Ovary (tissue), 9 donors: ENCODE results near the gene GNAI2. TPM values are rescaled to one million over a fixed set of nuclear protein-coding genes. Genes with fewer than 3 reads are reported as not detected.
"Not testable (repeated sequence)": the region's sequence is repeated elsewhere in the genome, so short reads cannot be mapped to it uniquely, and the experiment has no call there.

Experiments used
- DNase-seq, 5 donors: peaks; one replicate each; pipeline ENCODE4 v3.0.0-alpha.2; 2019 to 2020
- H3K27ac ChIP-seq, 2 donors: fragments of 200-600 bp; one replicate each; pipeline versions ENCODE4 v1.5.1 to v1.8.0; 2019 to 2022
- H3K27me3 ChIP-seq: fragments of 200-600 bp; one replicate; pipeline ENCODE4 v1.8.0; 2022
- H3K36me3 ChIP-seq: fragments of 200-600 bp; sonication (generic); one replicate; pipeline ENCODE4 v1.5.1; 2019
- H3K4me1 ChIP-seq: one replicate; pipeline ENCODE4 v1.8.1; 2013; ENCODE audit warnings: mild to moderate bottlenecking, moderate library complexity; ENCODE audit not compliant: insufficient read depth
- H3K4me3 ChIP-seq: fragments of 200-600 bp; sonication (generic); one replicate; pipeline ENCODE4 v1.5.1; 2017
- H3K9me3 ChIP-seq, 2 donors: fragments of 200-600 bp in 1 of 2; sonication (generic) in 1 of 2; one replicate each; pipeline versions ENCODE4 v1.5.1 to v1.8.1; 2013 to 2019; ENCODE audit warnings: mild to moderate bottlenecking in 1 of 2, moderate library complexity in 1 of 2
- EP300 ChIP-seq: sonication (generic); formaldehyde crosslinking; IDR thresholded peaks from one replicate; pipeline ENCODE4 v1.6.1; 2017; ENCODE audit warnings: antibody characterized with exemption
- POLR2A ChIP-seq: fragments of 450-650 bp; IDR thresholded peaks from one replicate; pipeline ENCODE4 v1.6.1; 2017; ENCODE audit warnings: antibody characterized with exemption, mild to moderate bottlenecking, moderate library complexity
- WGBS, 3 donors: extraction: QIAGEN DNeasy Blood & Tissue Kit in 1 of 3; methylation state at CpG; one replicate each; pipeline versions ENCODE4 v1.1.5 to v1.1.7; 2013 to 2017; 5-methylcytosine and 5-hydroxymethylcytosine counted together
- intact Hi-C, 4 donors: fragments of 100-400 bp; cut with DNase I; formaldehyde crosslinking; loops; one replicate each; pipeline versions ENCODE4 v1.11.0 to v1.15.1; 2022 to 2023
- polyA plus RNA-seq, 2 donors: library from polyadenylated mRNA; stranded (reverse); fragments of 200-250 nt in 1 of 2; fragments of 350-450 nt in 1 of 2; fragmentation: Illumina TruSeq in 1 of 2; extraction: RNeasy Lipid Tissue Mini Kit (QIAGEN cat#74804) in 1 of 2; gene quantifications; one replicate each; pipeline ENCODE4 v1.2.3, GENCODE V29; 2013 to 2014
- total RNA-seq, 7 donors: library from RNA; depleted of rRNA in 2 of 7; stranded (reverse); fragments of >200 nt in 2 of 7; fragmentation: NEBNext Ultra II Directional in 3 of 7; extraction: Animal tissue kit (Norgen Biotek cat#: 25700) in 3 of 7; gene quantifications; one replicate each; pipeline versions ENCODE4 v1.1.0 to v1.2.4, GENCODE V29; 2016 to 2023
- TF ChIP-seq, protein P1 (sequence below), 3 donors: fragments of 450-650 bp in 2 of 3; fragments of 200-600 bp in 1 of 3; IDR thresholded peaks; one replicate each; pipeline versions ENCODE4 v1.5.1 to v1.8.0; 2016 to 2022; ENCODE audit warnings: antibody characterized with exemption in 3 of 3, mild to moderate bottlenecking in 1 of 3
- donor health status: DM: no; HTN: no; CAD: no; lungs with moderate emphysema.
- donor health status: DM: no; HTN: no; CAD: no.
- donor health status: Bipolar disorder and iron deficiency.
- donor health status: DM: yes; HTN: yes; CAD: no.
- donor health status: DM: no; HTN: no; CAD: no.
- donor health status: DM: yes; HTN: yes; CAD: no.

The GNAI2 gene
- total and polyA plus RNA-seq, 9 donors, result 72.3 to 309 (median 212) TPM

DNA sequence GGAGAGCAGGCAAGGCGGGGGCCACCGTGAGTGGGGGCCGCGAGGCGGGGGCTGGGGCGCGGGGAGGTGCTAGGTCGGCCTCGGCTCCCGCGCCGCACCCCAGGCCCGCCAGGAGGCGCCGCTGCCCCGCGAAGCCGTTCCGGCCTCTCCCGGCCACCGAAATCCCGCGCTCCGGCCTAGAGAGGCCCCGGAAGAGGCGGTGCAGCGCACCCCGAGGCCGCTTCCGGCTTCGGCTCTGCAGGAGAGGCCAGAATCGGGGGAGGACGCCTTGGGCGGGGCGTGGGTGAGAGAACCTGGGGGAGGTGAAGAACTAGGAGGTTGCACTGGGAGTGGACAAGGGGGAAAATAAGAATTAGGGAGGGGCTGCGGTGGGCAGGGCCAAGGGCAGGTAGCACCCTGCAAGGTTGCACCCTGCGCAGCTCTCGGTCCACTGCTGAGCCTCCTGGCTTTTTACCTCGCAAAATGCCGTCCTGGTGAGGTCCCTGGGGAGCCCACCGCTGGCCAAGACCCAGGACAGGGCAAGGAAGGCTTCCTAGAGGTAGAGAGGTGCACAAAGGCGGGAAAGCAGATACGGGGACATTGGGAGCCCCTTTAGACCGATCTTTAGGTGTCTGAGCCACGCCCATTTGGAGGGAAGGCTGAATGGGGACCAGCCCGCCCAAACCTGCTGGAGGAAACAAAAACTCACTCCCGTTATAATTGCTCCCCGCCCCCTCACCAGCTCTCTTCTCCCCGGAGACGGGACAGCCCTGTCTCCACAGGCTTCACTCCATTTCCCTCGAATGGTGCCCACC is 8.4 kb upstream of the GNAI2 start:
- no peaks in the 10 kb centered on the region for H3K9me3 ChIP-seq
- peak overlapping the region; percentile 70 for H3K4me3 ChIP-seq
- DNase-seq, result peak; percentile 91 to 95 (median 93)
- intact Hi-C loops, result loop anchor here (1.0 to 5.0 kb wide), 5 partner anchors 19 to 46 kb away; no protein-coding TSS in a partner anchor
- TF ChIP-seq, protein P1, sequence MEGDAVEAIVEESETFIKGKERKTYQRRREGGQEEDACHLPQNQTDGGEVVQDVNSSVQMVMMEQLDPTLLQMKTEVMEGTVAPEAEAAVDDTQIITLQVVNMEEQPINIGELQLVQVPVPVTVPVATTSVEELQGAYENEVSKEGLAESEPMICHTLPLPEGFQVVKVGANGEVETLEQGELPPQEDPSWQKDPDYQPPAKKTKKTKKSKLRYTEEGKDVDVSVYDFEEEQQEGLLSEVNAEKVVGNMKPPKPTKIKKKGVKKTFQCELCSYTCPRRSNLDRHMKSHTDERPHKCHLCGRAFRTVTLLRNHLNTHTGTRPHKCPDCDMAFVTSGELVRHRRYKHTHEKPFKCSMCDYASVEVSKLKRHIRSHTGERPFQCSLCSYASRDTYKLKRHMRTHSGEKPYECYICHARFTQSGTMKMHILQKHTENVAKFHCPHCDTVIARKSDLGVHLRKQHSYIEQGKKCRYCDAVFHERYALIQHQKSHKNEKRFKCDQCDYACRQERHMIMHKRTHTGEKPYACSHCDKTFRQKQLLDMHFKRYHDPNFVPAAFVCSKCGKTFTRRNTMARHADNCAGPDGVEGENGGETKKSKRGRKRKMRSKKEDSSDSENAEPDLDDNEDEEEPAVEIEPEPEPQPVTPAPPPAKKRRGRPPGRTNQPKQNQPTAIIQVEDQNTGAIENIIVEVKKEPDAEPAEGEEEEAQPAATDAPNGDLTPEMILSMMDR (IDR thresholded peaks at IDR 0.05), result peak; percentile 82 to 95 (median 94)
- TF ChIP-seq POLR2A, result no peak
- no peaks in the 10 kb centered on the region for H3K27me3 ChIP-seq
- no peaks in the 10 kb centered on the region for H3K36me3 ChIP-seq
- 1% methylated on average over 43 to 51 of the region's 51 CpGs for WGBS, 3 donors
- H3K27ac ChIP-seq, result peak overlapping the region in 1 of 2 donors; percentile 18
- H3K4me1 ChIP-seq, result peaks cover 8% of the 10 kb centered on the region

DNA sequence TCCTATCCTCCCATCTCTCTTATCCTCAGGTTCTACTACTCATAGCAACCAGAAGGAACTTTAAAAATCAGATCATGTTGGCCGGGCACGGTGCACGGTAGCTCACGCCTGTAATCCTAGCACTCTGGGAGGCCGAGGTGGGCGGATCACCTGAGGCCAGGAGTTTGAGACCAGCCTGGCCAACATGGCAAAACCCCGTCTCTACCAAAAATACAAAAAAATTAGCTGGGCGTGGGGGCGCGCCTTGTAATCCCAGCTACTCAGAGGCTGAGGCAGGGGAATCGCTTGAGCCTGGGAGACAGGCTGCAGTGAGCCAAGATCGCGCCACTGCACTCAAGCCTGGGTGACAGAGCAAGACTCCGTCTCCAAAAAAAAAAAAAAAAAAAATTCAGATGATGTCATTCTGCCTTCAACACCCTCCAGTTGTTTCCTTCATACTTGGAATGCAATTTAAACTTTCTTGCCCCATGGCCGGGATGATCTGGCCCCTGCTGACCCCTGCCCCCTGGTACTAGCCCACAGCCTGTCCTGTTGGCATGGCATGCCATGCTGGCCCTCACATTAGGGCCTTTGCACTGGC is 7.7 kb upstream of the GNAI2 start:
- H3K9me3 ChIP-seq, H3K4me1 ChIP-seq, DNase-seq, H3K27me3 ChIP-seq, H3K27ac ChIP-seq, H3K36me3 ChIP-seq: not testable (repeated sequence)
- WGBS, 3 donors, result 40 to 47% (median 46%) methylated on average over 15 of the region's 15 CpGs
- intact Hi-C loops, result loop anchor here in 2 of 4 donors (5.0 kb wide), 1 partner anchor 44 kb away; no protein-coding TSS in a partner anchor
- H3K4me3 ChIP-seq, result peak overlapping the region; percentile 70

DNA sequence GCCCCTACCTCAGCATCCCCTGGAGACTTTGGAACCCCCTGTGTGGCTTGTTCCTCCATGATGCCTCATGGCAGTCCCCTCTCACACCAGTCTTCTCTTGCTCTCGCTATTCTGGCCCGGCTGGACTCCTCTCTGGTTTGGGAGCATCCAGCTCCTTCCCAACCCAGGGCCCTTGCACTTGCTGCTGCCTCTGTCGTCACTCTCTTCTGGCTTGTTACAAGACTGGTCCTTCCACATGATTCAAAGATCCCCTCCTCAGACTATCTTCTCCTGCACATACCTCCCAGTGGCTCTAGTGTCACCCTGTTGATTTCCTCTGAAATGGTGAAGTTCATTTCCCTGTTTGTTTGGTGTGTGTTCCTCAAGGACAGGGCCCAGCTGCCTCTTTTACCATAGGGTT is 6.5 kb upstream of the GNAI2 start:
- no peak for DNase-seq
- Histone ChIP-seq H3K36me3 (no peaks in the 10 kb centered on the region), H3K27ac (no peak overlapping the region), H3K4me3 (no peak overlapping the region), H3K9me3 (no peaks in the 10 kb centered on the region), H3K27me3 (no peaks in the 10 kb centered on the region), H3K4me1 (peaks cover 8% of the 10 kb centered on the region)
- TF ChIP-seq EP300 (no peak), POLR2A (no peak)
- TF ChIP-seq, protein P1 (IDR thresholded peaks at IDR 0.05), result no peak
- intact Hi-C loops, result loop anchor here in 2 of 4 donors (5.0 kb wide), 1 partner anchor 43 kb away; no protein-coding TSS in a partner anchor
- WGBS, 3 donors, result 91 to 95% (median 94%) methylated on average over 3 of the region's 3 CpGs

DNA sequence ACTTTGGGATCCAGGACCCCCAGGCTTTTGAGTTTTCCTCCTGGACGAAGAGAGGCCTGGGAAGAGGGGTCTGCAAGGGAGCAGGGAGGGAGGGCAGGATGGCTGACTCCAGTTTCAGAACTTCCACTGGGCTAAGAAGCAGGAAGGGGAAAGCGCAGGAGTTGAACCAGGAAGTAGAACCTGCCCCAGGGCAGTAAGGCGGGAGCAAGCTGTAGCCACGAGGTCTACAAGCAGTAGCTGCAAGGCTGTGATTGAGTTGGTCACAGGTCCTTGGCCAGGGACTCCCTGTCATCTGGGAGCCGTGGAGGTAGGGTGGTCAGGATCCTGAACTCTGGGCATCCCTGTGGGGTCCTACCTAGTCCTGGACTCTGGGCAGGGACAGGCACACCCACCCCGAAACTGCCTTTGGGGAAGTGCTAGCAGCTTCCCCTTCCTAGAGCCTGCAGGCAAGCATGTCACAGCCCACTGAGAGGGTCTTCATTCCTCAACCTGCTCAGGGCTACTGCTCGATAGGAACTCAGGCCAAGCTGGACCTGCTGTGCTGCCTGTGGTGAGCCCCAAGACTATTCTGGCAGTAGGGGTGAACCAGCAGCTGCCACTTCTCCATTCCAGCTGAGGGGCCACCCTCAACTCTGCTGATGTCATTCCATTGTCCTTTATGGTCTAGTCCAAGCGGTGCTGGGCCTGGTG is 5.8 kb upstream of the GNAI2 start:
- Histone ChIP-seq H3K9me3 (no peaks in the 10 kb centered on the region), H3K36me3 (no peaks in the 10 kb centered on the region), H3K4me1 (peaks cover 10% of the 10 kb centered on the region), H3K27ac (no peak overlapping the region), H3K27me3 (no peaks in the 10 kb centered on the region), H3K4me3 (no peak overlapping the region)
- DNase-seq, result no peak
- no peak for TF ChIP-seq EP300
- TF ChIP-seq POLR2A, result no peak
- TF ChIP-seq, protein P1 (IDR thresholded peaks at IDR 0.05), result no peak
- intact Hi-C loops, result no loop called here
- WGBS, 3 donors, result 86 to 92% (median 87%) methylated on average over 8 of the region's 8 CpGs
